ENCODE measurements around the gene TINAG. TPM values are rescaled to one million over a fixed set of nuclear protein-coding genes. Genes with fewer than 3 reads are reported as not detected.

Gene TINAG
- total RNA-seq, 1 donor from 2014 or later, result not detected

DNA sequence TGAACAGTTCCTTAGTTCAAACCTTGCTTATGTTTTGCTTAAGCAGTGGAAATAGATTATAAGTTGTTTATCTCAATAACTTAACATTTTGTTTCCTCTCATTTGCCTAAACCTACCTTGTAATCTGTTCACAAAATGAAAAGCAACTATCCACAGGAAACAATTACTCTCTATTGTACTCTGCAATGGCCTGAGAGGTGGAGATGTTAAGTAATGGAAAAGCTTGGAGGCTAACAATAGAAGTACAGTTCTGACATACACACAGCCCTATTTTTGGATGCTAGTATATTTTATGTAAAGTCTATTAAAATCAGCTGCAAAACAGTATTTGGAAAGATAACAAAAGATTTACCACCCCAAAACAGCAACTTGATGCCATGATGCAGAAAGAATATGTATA, 82.1 kb downstream of the TINAG start:
- ATAC-seq (no peak), DNase-seq (no peak)
- H3K27ac ChIP-seq, result no peak overlapping the region
- TF ChIP-seq, protein P1, sequence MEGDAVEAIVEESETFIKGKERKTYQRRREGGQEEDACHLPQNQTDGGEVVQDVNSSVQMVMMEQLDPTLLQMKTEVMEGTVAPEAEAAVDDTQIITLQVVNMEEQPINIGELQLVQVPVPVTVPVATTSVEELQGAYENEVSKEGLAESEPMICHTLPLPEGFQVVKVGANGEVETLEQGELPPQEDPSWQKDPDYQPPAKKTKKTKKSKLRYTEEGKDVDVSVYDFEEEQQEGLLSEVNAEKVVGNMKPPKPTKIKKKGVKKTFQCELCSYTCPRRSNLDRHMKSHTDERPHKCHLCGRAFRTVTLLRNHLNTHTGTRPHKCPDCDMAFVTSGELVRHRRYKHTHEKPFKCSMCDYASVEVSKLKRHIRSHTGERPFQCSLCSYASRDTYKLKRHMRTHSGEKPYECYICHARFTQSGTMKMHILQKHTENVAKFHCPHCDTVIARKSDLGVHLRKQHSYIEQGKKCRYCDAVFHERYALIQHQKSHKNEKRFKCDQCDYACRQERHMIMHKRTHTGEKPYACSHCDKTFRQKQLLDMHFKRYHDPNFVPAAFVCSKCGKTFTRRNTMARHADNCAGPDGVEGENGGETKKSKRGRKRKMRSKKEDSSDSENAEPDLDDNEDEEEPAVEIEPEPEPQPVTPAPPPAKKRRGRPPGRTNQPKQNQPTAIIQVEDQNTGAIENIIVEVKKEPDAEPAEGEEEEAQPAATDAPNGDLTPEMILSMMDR (IDR thresholded peaks at IDR 0.05), result no peak
- no peaks in the 10 kb centered on the region for H3K9me3 ChIP-seq
- no peaks in the 10 kb centered on the region for H3K4me1 ChIP-seq
- no peak overlapping the region for H3K4me3 ChIP-seq
- H3K27me3 ChIP-seq (ENCODE audit: low read depth), result no peaks in the 10 kb centered on the region
- intact Hi-C loops (cut with DNase I), result no loop called here
- H3K36me3 ChIP-seq, result no peaks in the 10 kb centered on the region

DNA sequence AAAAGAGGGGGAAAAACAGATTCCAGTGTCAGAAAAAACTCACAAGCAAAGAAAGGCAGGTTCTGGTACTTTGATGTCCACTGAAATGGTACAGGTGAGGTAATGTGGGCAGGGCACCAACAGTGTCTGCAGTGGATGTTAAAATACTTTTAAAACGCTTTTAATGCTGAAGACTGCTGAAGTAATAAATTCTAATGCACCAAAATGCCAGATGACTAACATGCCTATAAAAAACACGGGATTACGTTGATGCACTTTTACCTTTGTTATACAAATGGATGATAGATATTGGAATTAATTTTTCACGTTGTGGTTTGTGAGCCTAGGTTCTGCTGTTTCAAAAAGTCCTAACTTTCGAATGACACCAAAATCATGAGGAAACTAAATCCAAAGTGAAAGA, 83.3 kb downstream of the TINAG start:
- Histone ChIP-seq H3K27me3 (ENCODE audit: low read depth) (no peaks in the 10 kb centered on the region), H3K9me3 (no peaks in the 10 kb centered on the region), H3K36me3 (no peaks in the 10 kb centered on the region), H3K4me3 (no peak overlapping the region), H3K4me1 (no peaks in the 10 kb centered on the region), H3K27ac (no peak overlapping the region)
- DNase-seq (no peak), ATAC-seq (no peak)
- intact Hi-C loops (cut with DNase I), result no loop called here
- TF ChIP-seq, protein P1 (IDR thresholded peaks at IDR 0.05), result no peak

DNA sequence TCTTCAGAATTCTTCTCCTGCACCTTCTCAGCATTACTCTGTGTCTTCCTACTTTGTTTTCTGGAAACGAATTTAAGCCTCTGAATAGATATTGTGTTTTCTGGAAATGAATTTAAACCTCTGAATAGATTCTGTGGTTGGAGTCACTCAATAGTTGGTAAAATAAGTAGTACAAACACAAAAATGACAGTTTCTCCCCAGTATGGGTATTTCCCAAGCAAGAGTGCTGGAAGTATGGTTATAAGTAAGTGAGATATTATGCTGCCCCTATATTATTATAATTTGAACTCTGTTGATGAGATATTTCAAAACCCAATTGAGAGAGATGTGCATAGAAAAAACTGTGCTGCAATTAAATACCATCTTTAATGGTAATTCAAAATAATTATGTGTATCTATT, 94.9 kb downstream of the TINAG start:
- TF ChIP-seq, protein P1 (IDR thresholded peaks at IDR 0.05), result no peak
- H3K4me3 ChIP-seq, result no peak overlapping the region
- ATAC-seq (no peak), DNase-seq (no peak)
- H3K9me3 ChIP-seq, result no peaks in the 10 kb centered on the region
- H3K27ac ChIP-seq, result no peak overlapping the region
- H3K27me3 ChIP-seq (ENCODE audit: low read depth), result no peaks in the 10 kb centered on the region
- no peaks in the 10 kb centered on the region for H3K4me1 ChIP-seq
- intact Hi-C loops (cut with DNase I), result no loop called here
- H3K36me3 ChIP-seq, result no peaks in the 10 kb centered on the region

GRCh38 chr6:54404791-54405190, 96.5 kb downstream of the TINAG start:
- Histone ChIP-seq H3K27ac (no peak overlapping the region), H3K4me3 (no peak overlapping the region), H3K4me1 (no peaks in the 10 kb centered on the region), H3K36me3 (no peaks in the 10 kb centered on the region), H3K9me3 (no peaks in the 10 kb centered on the region), H3K27me3 (ENCODE audit: low read depth) (no peaks in the 10 kb centered on the region)
- intact Hi-C loops (cut with DNase I), result no loop called here
- TF ChIP-seq, protein P1 (IDR thresholded peaks at IDR 0.05), result no peak
- no peak for ATAC-seq
- DNase-seq, result no peak

GRCh38 chr6:54411767-54412166, 103.5 kb downstream of the TINAG start:
- H3K9me3 ChIP-seq, result no peaks in the 10 kb centered on the region
- H3K27me3 ChIP-seq (ENCODE audit: low read depth), result no peaks in the 10 kb centered on the region
- no peak overlapping the region for H3K27ac ChIP-seq
- DNase-seq (no peak), ATAC-seq (no peak)
- H3K4me3 ChIP-seq, result no peak overlapping the region
- intact Hi-C loops (cut with DNase I), result no loop called here
- TF ChIP-seq, protein P1 (IDR thresholded peaks at IDR 0.05), result no peak
- H3K4me1 ChIP-seq, result no peaks in the 10 kb centered on the region
- H3K36me3 ChIP-seq, result no peaks in the 10 kb centered on the region

- TF ChIP-seq, protein P1 (IDR thresholded peaks at IDR 0.05), result no peak
- H3K36me3 ChIP-seq, result no peaks in the 10 kb centered on the region
- intact Hi-C loops (cut with DNase I), result no loop called here
- no peak overlapping the region for H3K4me3 ChIP-seq
- ATAC-seq (no peak), DNase-seq (no peak)
- no peaks in the 10 kb centered on the region for H3K4me1 ChIP-seq
- H3K27me3 ChIP-seq (ENCODE audit: low read depth), result no peaks in the 10 kb centered on the region
- H3K27ac ChIP-seq, result no peak overlapping the region
- no peaks in the 10 kb centered on the region for H3K9me3 ChIP-seq
Measured at GRCh38 chr6:54415517-54415916, 107.3 kb downstream of the TINAG start.
